A549 (cell line): ENCODE results near the gene MTAP. TPM values are rescaled to one million over a fixed set of nuclear protein-coding genes. Genes with fewer than 3 reads are reported as not detected.

Experiments used
- ATAC-seq, 2 experiments: fragments of 200-7000 bp in 1 of 2; fragments of >200 bp in 1 of 2; cut with Nextera tagmentation in 1 of 2; cut with Tn5 transposase in 1 of 2; 3 replicates each; pipeline versions ENCODE4 v1.8.0 to v1.9.1; 2018 to 2020; ENCODE audit warnings: mild to moderate bottlenecking in 1 of 2, moderate library complexity in 1 of 2
- CTCF ChIA-PET: fragments of 300-600 bp; sonication (Branson Sonifier 250); formaldehyde crosslinking; extraction: SDS; loops from one replicate; lab custom pipeline; 2021; ENCODE audit warnings: antibody characterized with exemption, inconsistent platforms; lab: Yijun Ruan, JAX
- POLR2A ChIA-PET: fragments of 350-600 bp; formaldehyde crosslinking; extraction: SDS; loops from one replicate; lab custom pipeline; 2021; ENCODE audit warnings: antibody characterized with exemption, inconsistent platforms; lab: Yijun Ruan, JAX
- DNase-seq, 2 experiments: peaks; one replicate each; pipeline versions ENCODE4 v3.0.0 to v3.0.0-alpha.2; 2011 to 2016; ENCODE audit warnings: low read depth in 1 of 2, low spot score in 1 of 2
- FAIRE-seq: peaks from 2 replicates; lab custom pipeline; 2011; peaks lifted over from hg19 to GRCh38; lab: Jason Lieb, UNC
- H3K27ac ChIP-seq, 2 experiments: fragments of >200 bp; sonication (Bioruptor Twin); formaldehyde crosslinking; 3 replicates each; pipeline ENCODE4 v1.5.1; 2016 to 2017
- H3K4me1 ChIP-seq: fragments of >200 bp; sonication (Bioruptor Twin); formaldehyde crosslinking; 3 replicates; pipeline ENCODE4 v1.6.1; 2016
- H3K4me2 ChIP-seq: fragments of >200 bp; sonication (Bioruptor Twin); formaldehyde crosslinking; 3 replicates; pipeline ENCODE4 v1.6.1; 2016
- H3K4me3 ChIP-seq: fragments of >200 bp; sonication (Bioruptor Twin); formaldehyde crosslinking; 3 replicates; pipeline ENCODE4 v1.5.1; 2016
- H3K9me3 ChIP-seq: fragments of >200 bp; sonication (Bioruptor Twin); formaldehyde crosslinking; 3 replicates; pipeline ENCODE4 v1.6.1; 2016
- CEBPB ChIP-seq, 2 experiments: fragments of >200 bp in 1 of 2; sonication (Bioruptor Twin) in 1 of 2; formaldehyde crosslinking in 1 of 2; IDR thresholded peaks; 2 replicates each; pipeline ENCODE4 v1.6.1; 2012 to 2016
- CHD2 ChIP-seq: fragments of 150-350 bp; IDR thresholded peaks from 2 replicates; pipeline ENCODE4 v1.6.1; 2014; ENCODE audit warnings: low read length; ENCODE audit not compliant: partially characterized antibody
- GATA3 ChIP-seq: IDR thresholded peaks from 2 replicates; pipeline ENCODE4 v1.6.1; 2012; ENCODE audit warnings: borderline replicate concordance
- HEYL ChIP-seq: fragments of 250-450 bp; sonication (Bioruptor Pico); IDR thresholded peaks from 2 replicates; pipeline ENCODE4 v1.8.0; 2021; ENCODE audit warnings: mild to moderate bottlenecking, moderate library complexity
- HOXB13 ChIP-seq: fragments of 250-450 bp; sonication (Bioruptor Pico); IDR thresholded peaks from 2 replicates; pipeline ENCODE4 v1.5.0; 2020; ENCODE audit warnings: low read depth, mild to moderate bottlenecking, moderate library complexity
- HOXB5 ChIP-seq: fragments of 250-450 bp; sonication (Bioruptor Pico); IDR thresholded peaks from 2 replicates; pipeline ENCODE4 v1.5.0; 2020; ENCODE audit warnings: mild to moderate bottlenecking, moderate library complexity
- KDM5A ChIP-seq: fragments of 200-600 bp; sonication (generic); IDR thresholded peaks from 2 replicates; pipeline ENCODE4 v1.6.1; 2016; ENCODE audit warnings: antibody characterized with exemption, mild to moderate bottlenecking
- NPAS2 ChIP-seq: fragments of 250-450 bp; sonication (Bioruptor Pico); IDR thresholded peaks from 2 replicates; pipeline ENCODE4 v1.8.0; 2022; ENCODE audit warnings: mild to moderate bottlenecking, moderate library complexity, borderline replicate concordance
- NR3C1 ChIP-seq: fragments of >200 bp; sonication (Bioruptor Twin); formaldehyde crosslinking; IDR thresholded peaks from 3 replicates; pipeline ENCODE4 v1.6.1; 2017
- PHF8 ChIP-seq: fragments of 200-600 bp; sonication (generic); IDR thresholded peaks from 2 replicates; pipeline ENCODE4 v1.6.1; 2016; ENCODE audit warnings: low read depth, mild to moderate bottlenecking, antibody characterized with exemption, moderate library complexity, borderline replicate concordance
- POLR2AphosphoS2 ChIP-seq: conservative IDR thresholded peaks from 2 replicates; pipeline ENCODE4 v1.6.1; 2012; ENCODE audit warnings: low read length, improper control_type of control experiment, inconsistent platforms
- RAD21 ChIP-seq, 2 experiments: fragments of >200 bp in 1 of 2; sonication (Bioruptor Twin) in 1 of 2; formaldehyde crosslinking in 1 of 2; IDR thresholded peaks in 1 of 2; conservative IDR thresholded peaks in 1 of 2; 2 replicates in 1 of 2; 3 replicates in 1 of 2; pipeline ENCODE4 v1.6.1; 2012 to 2018; ENCODE audit warnings: inconsistent platforms in 1 of 2
- RCOR1 ChIP-seq: fragments of 150-350 bp; IDR thresholded peaks from 2 replicates; pipeline ENCODE4 v1.6.1; 2014; ENCODE audit warnings: antibody characterized with exemption, low read length, low read depth
- SREBF2 ChIP-seq: fragments of 450-650 bp; IDR thresholded peaks from 2 replicates; pipeline ENCODE4 v1.6.1; 2014; ENCODE audit warnings: mild to moderate bottlenecking, moderate library complexity
- TFCP2L1 ChIP-seq: fragments of 250-450 bp; sonication (Bioruptor Pico); IDR thresholded peaks from 2 replicates; pipeline ENCODE4 v1.5.0; 2021; ENCODE audit warnings: mild to moderate bottlenecking
- WGBS: methylation state at CpG from one replicate; pipeline ENCODE4 v1.1.6; 2017; ENCODE audit errors: missing lambda C conversion rate; 5-methylcytosine and 5-hydroxymethylcytosine counted together
- polyA plus RNA-seq, 4 experiments: library from polyadenylated mRNA; depleted of rRNA in 3 of 4; stranded (reverse); fragments of >200 nt; fragmentation: RNase III in 1 of 4; extraction: RNeasy Plus Mini Kit Qiagen cat#74134 plus additional on column Dnase treatment in 1 of 4; gene quantifications; 2 replicates in 3 of 4; 3 replicates in 1 of 4; pipeline ENCODE4 v1.2.3, GENCODE V29; 2011 to 2017
- TF ChIP-seq, protein P1 (sequence below): fragments of >200 bp; sonication (Bioruptor Twin); formaldehyde crosslinking; IDR thresholded peaks from 3 replicates; pipeline ENCODE4 v1.6.1; 2016
- TF ChIP-seq, protein P2 (sequence below): fragments of >200 bp; sonication (Bioruptor Twin); formaldehyde crosslinking; IDR thresholded peaks from 3 replicates; pipeline ENCODE4 v1.5.1; 2016
- TF ChIP-seq, protein P3 (sequence below): fragments of >200 bp; sonication (Bioruptor Twin); formaldehyde crosslinking; IDR thresholded peaks from 2 replicates; pipeline ENCODE4 v1.6.1; 2016
- TF ChIP-seq, protein P4 (sequence below): IDR thresholded peaks from 2 replicates; pipeline ENCODE4 v1.6.1; 2012
- TF ChIP-seq, protein P5 (sequence below): fragments of 450-650 bp; IDR thresholded peaks from 2 replicates; pipeline ENCODE4 v1.6.1; 2014; ENCODE audit warnings: antibody characterized with exemption
- TF ChIP-seq, protein P6 (sequence below): fragments of 200-600 bp; sonication (generic); IDR thresholded peaks from 2 replicates; pipeline ENCODE4 v1.6.1; 2016; ENCODE audit warnings: antibody characterized with exemption, mild to moderate bottlenecking, moderate library complexity
- TF ChIP-seq, protein P7 (sequence below): fragments of 250-450 bp; sonication (Bioruptor Pico); IDR thresholded peaks from 2 replicates; pipeline ENCODE4 v1.5.0; 2021; ENCODE audit warnings: mild to moderate bottlenecking, moderate library complexity, borderline replicate concordance

MTAP gene
- polyA plus RNA-seq, 2 of the 4 experiments (the other 2 are of a cell fraction) = 4.1 to 35.6 TPM

DNA sequence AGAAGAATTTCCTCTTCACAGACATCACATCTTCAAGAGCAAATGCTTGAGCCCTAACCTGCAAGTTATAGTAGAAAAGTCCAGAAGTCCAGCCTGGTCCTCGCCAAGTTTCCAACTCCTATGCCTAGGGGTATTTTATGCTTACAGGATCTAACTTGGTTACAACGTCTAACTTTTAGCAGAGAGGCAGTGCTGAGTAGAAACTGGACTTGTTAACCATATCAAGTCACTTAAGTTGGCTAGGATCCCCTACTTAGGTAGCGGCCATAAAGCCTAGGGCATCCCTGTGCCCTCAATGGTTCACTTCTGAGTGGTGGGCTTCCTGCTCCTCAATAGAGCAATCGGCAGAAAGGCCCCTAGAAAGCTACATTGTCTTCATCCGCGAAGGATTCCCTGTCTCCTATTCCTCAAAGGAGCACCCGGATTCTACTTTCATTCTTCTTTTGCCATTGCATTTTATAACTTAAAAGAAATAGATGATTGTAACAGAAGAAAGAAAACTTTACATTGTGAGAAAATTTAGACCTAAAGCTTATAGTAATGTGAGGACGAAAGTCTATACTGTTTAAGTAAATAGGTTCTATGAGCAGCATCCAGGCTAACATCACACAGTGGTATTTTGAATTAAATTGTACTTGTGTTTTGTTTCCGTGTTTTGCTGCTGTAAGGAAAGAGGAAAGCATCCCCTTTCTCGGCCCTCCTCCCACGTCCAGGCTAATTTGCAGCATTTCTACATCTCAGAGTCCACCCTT, 1.3 kb upstream of the MTAP start:
- TF ChIP-seq NR3C1 (no peak), NPAS2 (CRISPR knock-in tag) (no peak), POLR2AphosphoS2 (no peak), HEYL (no peak), PHF8 (no peak), HOXB5 (CRISPR knock-in tag) (no peak), KDM5A (no peak), TFCP2L1 (CRISPR knock-in tag) (no peak), RAD21 (conservative IDR thresholded peaks at IDR 0.05 in 1 of 2, IDR thresholded peaks at IDR 0.05 in 1 of 2) (no peak), HOXB13 (no peak), SREBF2 (no peak)
- TF ChIP-seq, protein P1, sequence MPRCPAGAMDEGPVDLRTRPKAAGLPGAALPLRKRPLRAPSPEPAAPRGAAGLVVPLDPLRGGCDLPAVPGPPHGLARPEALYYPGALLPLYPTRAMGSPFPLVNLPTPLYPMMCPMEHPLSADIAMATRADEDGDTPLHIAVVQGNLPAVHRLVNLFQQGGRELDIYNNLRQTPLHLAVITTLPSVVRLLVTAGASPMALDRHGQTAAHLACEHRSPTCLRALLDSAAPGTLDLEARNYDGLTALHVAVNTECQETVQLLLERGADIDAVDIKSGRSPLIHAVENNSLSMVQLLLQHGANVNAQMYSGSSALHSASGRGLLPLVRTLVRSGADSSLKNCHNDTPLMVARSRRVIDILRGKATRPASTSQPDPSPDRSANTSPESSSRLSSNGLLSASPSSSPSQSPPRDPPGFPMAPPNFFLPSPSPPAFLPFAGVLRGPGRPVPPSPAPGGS = no peak
- TF ChIP-seq, protein P2, sequence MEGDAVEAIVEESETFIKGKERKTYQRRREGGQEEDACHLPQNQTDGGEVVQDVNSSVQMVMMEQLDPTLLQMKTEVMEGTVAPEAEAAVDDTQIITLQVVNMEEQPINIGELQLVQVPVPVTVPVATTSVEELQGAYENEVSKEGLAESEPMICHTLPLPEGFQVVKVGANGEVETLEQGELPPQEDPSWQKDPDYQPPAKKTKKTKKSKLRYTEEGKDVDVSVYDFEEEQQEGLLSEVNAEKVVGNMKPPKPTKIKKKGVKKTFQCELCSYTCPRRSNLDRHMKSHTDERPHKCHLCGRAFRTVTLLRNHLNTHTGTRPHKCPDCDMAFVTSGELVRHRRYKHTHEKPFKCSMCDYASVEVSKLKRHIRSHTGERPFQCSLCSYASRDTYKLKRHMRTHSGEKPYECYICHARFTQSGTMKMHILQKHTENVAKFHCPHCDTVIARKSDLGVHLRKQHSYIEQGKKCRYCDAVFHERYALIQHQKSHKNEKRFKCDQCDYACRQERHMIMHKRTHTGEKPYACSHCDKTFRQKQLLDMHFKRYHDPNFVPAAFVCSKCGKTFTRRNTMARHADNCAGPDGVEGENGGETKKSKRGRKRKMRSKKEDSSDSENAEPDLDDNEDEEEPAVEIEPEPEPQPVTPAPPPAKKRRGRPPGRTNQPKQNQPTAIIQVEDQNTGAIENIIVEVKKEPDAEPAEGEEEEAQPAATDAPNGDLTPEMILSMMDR = no peak
- TF ChIP-seq, protein P3, sequence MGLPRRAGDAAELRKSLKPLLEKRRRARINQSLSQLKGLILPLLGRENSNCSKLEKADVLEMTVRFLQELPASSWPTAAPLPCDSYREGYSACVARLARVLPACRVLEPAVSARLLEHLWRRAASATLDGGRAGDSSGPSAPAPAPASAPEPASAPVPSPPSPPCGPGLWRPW = no peak
- TF ChIP-seq, protein P4, sequence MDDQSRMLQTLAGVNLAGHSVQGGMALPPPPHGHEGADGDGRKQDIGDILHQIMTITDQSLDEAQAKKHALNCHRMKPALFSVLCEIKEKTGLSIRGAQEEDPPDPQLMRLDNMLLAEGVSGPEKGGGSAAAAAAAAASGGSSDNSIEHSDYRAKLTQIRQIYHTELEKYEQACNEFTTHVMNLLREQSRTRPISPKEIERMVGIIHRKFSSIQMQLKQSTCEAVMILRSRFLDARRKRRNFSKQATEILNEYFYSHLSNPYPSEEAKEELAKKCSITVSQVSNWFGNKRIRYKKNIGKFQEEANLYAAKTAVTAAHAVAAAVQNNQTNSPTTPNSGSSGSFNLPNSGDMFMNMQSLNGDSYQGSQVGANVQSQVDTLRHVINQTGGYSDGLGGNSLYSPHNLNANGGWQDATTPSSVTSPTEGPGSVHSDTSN = no peak
- H3K4me3 ChIP-seq = peak overlapping the region; percentile 69
- peak overlapping the region; percentile 87 to 95 for H3K27ac ChIP-seq
- DNase-seq (no peak), FAIRE-seq (no peak), ATAC-seq (no peak)
- H3K9me3 ChIP-seq = no peaks in the 10 kb centered on the region
- POLR2A ChIA-PET = no interaction called here
- WGBS = 82% methylated on average over 11 of the region's 11 CpGs
- CTCF ChIA-PET = interaction anchor here (3.6 kb wide), 1 partner anchor 10 kb away, joined by 10 read pairs; no protein-coding TSS in a partner anchor
- peaks cover 40% of the 10 kb centered on the region for H3K4me1 ChIP-seq
- peak overlapping the region; percentile 85 for H3K4me2 ChIP-seq

DNA sequence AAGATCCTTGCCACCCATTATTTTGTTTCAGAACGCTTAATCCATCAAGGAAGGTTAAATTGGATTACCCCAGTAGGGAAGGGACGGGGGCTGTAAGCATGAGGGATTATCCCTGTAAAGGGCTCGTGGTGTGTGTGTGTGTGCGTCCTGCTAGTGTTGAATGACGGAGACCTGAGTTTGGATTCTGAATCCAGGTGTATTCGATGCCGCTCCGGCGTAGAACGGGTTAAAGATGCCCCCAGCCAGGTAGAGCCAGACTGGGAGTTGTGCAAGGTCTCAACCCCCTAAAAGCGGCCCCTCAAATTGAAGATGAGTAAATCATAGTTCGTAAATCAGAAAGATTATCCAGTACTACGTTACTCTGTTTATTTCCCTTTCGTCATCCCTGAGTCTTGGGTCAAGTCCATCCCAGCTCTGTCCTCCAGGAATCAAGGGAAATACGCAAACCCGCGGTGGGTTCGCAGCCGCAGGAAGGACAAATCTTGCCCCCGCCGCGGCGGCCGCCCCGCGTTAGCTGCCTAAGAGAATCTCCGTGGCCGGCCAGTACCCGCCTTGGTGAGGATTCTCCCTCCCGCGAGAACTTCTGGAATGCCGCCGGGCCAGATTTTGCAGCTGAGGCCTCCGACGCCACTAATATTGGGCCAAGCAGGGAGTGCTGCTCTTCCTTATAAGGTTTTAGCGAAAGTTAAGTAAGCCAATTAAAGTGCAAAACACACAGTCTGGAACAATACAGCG, 586 bp upstream of the MTAP start:
- peak; percentile 69 to 78 for ATAC-seq
- WGBS = 19% methylated on average over 37 of the region's 37 CpGs
- peak overlapping the region; percentile 87 to 95 for H3K27ac ChIP-seq
- peak; percentile 54 to 82 for DNase-seq
- FAIRE-seq = no peak
- ChIA-PET CTCF (interaction anchor here (0.6 to 3.6 kb wide), 5 partner anchors 11 to 476 kb away, joined by 3 to 10 read pairs (median 4); no protein-coding TSS in a partner anchor), POLR2A (interaction anchor here (0.7 to 1.5 kb wide), 7 partner anchors 10 to 409 kb away, joined by 3 to 13 read pairs (median 3); no protein-coding TSS in a partner anchor)
- peak overlapping the region; percentile 85 for H3K4me2 ChIP-seq
- peaks cover 40% of the 10 kb centered on the region for H3K4me1 ChIP-seq
- H3K4me3 ChIP-seq = peak overlapping the region; percentile 69
- no peaks in the 10 kb centered on the region for H3K9me3 ChIP-seq
- TF ChIP-seq RAD21 (conservative IDR thresholded peaks at IDR 0.05 in 1 of 2, IDR thresholded peaks at IDR 0.05 in 1 of 2) = peak in 1 of 2 experiments; percentile 9; a peak in 1 of 5 replicates
- TF ChIP-seq, protein P5, sequence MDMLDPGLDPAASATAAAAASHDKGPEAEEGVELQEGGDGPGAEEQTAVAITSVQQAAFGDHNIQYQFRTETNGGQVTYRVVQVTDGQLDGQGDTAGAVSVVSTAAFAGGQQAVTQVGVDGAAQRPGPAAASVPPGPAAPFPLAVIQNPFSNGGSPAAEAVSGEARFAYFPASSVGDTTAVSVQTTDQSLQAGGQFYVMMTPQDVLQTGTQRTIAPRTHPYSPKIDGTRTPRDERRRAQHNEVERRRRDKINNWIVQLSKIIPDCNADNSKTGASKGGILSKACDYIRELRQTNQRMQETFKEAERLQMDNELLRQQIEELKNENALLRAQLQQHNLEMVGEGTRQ = no peak
- no peak for TF ChIP-seq GATA3
- TF ChIP-seq HOXB5 (CRISPR knock-in tag) = 0 out of 2 replicates have a peak, but pooled peaks have one; percentile 14
- TF ChIP-seq CEBPB (IDR thresholded peaks at IDR 0.05) = no peak
- peak; percentile 38; the same call in 1 of the 2 replicates for TF ChIP-seq PHF8
- TF ChIP-seq RCOR1 = no peak
- TF ChIP-seq CHD2 = peak; percentile 82
- no peak for TF ChIP-seq KDM5A
- TF ChIP-seq, protein P6, sequence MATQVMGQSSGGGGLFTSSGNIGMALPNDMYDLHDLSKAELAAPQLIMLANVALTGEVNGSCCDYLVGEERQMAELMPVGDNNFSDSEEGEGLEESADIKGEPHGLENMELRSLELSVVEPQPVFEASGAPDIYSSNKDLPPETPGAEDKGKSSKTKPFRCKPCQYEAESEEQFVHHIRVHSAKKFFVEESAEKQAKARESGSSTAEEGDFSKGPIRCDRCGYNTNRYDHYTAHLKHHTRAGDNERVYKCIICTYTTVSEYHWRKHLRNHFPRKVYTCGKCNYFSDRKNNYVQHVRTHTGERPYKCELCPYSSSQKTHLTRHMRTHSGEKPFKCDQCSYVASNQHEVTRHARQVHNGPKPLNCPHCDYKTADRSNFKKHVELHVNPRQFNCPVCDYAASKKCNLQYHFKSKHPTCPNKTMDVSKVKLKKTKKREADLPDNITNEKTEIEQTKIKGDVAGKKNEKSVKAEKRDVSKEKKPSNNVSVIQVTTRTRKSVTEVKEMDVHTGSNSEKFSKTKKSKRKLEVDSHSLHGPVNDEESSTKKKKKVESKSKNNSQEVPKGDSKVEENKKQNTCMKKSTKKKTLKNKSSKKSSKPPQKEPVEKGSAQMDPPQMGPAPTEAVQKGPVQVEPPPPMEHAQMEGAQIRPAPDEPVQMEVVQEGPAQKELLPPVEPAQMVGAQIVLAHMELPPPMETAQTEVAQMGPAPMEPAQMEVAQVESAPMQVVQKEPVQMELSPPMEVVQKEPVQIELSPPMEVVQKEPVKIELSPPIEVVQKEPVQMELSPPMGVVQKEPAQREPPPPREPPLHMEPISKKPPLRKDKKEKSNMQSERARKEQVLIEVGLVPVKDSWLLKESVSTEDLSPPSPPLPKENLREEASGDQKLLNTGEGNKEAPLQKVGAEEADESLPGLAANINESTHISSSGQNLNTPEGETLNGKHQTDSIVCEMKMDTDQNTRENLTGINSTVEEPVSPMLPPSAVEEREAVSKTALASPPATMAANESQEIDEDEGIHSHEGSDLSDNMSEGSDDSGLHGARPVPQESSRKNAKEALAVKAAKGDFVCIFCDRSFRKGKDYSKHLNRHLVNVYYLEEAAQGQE = peak; percentile 45
- TF ChIP-seq, protein P7, sequence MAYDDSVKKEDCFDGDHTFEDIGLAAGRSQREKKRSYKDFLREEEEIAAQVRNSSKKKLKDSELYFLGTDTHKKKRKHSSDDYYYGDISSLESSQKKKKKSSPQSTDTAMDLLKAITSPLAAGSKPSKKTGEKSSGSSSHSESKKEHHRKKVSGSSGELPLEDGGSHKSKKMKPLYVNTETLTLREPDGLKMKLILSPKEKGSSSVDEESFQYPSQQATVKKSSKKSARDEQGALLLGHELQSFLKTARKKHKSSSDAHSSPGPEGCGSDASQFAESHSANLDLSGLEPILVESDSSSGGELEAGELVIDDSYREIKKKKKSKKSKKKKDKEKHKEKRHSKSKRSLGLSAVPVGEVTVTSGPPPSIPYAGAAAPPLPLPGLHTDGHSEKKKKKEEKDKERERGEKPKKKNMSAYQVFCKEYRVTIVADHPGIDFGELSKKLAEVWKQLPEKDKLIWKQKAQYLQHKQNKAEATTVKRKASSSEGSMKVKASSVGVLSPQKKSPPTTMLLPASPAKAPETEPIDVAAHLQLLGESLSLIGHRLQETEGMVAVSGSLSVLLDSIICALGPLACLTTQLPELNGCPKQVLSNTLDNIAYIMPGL = no peak
